OCI-LY3 (cell line): ENCODE measurements around the gene CAMK1.
"Not testable (repeated sequence)": the region's sequence is repeated elsewhere in the genome, so short reads cannot be mapped to it uniquely, and the experiment has no call there.

ENCODE experiments used
- H2AFZ ChIP-seq: fragments of 200-600, 300-600 bp; shearing (Covaris generic); 2 replicates; pipeline ENCODE4 v1.6.0; 2014; ENCODE audit warnings: antibody characterized with exemption, low read depth, low read length
- H3K27ac ChIP-seq: fragments of 200-600, 300-600 bp; sonication (generic); 2 replicates; pipeline ENCODE4 v1.5.1; 2014; ENCODE audit warnings: mild to moderate bottlenecking, low read length, moderate library complexity, mixed read lengths
- H3K27me3 ChIP-seq: fragments of 200-600, 300-600 bp; sonication (generic); 2 replicates; pipeline ENCODE4 v1.6.1; 2014; ENCODE audit warnings: low read depth, low read length, mixed read lengths
- H3K36me3 ChIP-seq: fragments of 200-600, 300-600 bp; sonication (generic); replicated peaks from 2 replicates; pipeline ENCODE3; 2014; ENCODE audit warnings: low read depth, low read length, mixed read lengths
- H3K4me1 ChIP-seq: fragments of 300-600, 200-600 bp; sonication (generic); 2 replicates; pipeline ENCODE4 v1.6.1; 2014; ENCODE audit warnings: low read length, mixed read lengths
- H3K4me2 ChIP-seq: fragments of 200-600, 300-600 bp; sonication (generic); 2 replicates; pipeline ENCODE4 v1.6.1; 2014; ENCODE audit warnings: low read length, mixed read lengths
- H3K4me3 ChIP-seq: fragments of 300-600, 200-600 bp; sonication (generic); 2 replicates; pipeline ENCODE4 v1.5.1; 2014; ENCODE audit warnings: antibody characterized with exemption, mild to moderate bottlenecking, low read length, moderate library complexity
- H3K79me2 ChIP-seq: fragments of 300-600, 200-600 bp; shearing (Covaris generic); 2 replicates; pipeline ENCODE4 v1.6.1; 2014; ENCODE audit warnings: mild to moderate bottlenecking, low read length, mixed read lengths
- H3K9ac ChIP-seq: fragments of 300-600, 200-600 bp; shearing (Covaris generic); 2 replicates; pipeline ENCODE4 v1.6.0; 2014; ENCODE audit warnings: mild to moderate bottlenecking, low read length, moderate library complexity
- H3K9me3 ChIP-seq: fragments of 200-600, 300-600 bp; shearing (Covaris generic); 2 replicates; pipeline ENCODE4 v1.6.1; 2014; ENCODE audit warnings: low read length, mixed read lengths; ENCODE audit not compliant: insufficient read depth
- H4K20me1 ChIP-seq: fragments of 200-600, 300-600 bp; sonication (generic); 2 replicates; pipeline ENCODE4 v1.6.1; 2016; ENCODE audit warnings: low read length, mixed read lengths; ENCODE audit not compliant: insufficient read depth
- CTCF ChIP-seq: fragments of 200-600, 300-600 bp; sonication (generic); IDR thresholded peaks from 2 replicates; pipeline ENCODE4 v1.5.1; 2014; ENCODE audit warnings: antibody characterized with exemption, low read length, low read depth
- EZH2phosphoT487 ChIP-seq: fragments of 200-600 bp; shearing (Covaris generic); IDR thresholded peaks from 2 replicates; pipeline ENCODE4 v1.6.1; 2018; ENCODE audit warnings: antibody characterized with exemption, mixed run types, low read depth

CAMK1 gene

DNA sequence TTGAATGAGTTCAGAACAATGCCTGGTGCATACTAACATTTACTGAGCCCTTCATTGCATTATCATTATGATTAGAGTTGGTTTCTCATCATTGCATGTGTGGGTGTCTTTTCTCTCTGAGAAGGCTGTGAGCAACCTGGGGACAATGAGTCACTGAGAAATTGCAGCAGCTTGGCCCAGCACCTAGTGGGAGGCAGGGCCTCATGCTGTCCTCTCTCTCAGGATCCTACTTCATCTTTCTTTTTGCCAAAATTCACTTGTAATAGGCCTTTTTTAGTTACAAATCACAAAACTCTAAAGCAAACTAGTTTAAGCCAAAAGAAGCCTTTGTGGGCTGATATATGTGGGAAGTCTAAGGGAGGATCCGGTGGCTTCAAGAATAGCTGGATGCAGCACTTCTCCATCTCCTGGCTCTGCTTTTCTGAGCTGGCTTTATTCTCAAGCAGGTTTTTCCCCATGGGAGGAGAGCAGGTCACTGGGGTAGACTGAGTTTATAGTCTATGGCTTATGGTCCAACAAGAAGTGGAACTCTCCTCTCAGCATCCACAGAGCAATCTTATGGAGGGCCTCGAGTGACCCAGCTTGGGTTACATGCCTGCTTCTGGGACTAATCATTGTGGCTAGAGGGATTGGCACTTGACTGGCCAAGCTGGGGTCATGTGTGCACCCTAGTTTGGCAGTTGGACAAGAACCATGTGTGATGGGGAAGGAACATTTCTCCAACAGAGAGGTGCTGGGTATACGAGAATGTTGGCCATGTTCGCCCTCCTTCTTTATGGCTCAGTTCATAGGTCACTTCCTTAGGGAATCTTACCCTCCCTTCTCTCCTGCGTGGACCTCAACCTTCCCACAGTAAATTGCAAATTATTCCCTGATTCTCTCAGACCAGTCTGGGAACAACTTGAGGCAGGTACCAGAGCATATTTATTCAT is 8.7 kb upstream of the CAMK1 start:
- Histone ChIP-seq H4K20me1 (no peaks in the 10 kb centered on the region), H3K79me2 (no peaks in the 10 kb centered on the region), H3K9me3 (no peaks in the 10 kb centered on the region), H3K4me3 (no peak overlapping the region), H2AFZ (no peak overlapping the region), H3K9ac (no peak overlapping the region), H3K4me2 (no peak overlapping the region), H3K27ac (no peak overlapping the region), H3K4me1 (peaks cover 11% of the 10 kb centered on the region), H3K27me3 (no peaks in the 10 kb centered on the region), H3K36me3 (peaks cover 20% of the 10 kb centered on the region)
- TF ChIP-seq EZH2phosphoT487 (no peak), CTCF (no peak)

DNA sequence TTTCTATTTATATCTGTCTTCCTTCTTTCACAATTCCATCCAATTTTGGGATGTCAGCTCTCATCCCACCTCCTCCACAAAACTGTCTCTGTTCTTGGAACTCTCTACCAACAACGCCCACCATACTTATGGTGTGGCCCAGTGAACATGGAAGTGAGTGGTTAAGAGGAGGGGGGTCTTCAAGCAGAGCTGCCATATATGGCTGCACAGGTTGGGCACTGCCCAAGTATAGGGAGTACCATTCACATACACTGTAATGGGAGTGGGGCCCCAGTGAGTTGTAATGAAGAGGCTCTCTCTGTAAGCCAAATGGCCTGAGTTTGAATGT is 7.9 kb upstream of the CAMK1 start:
- Histone ChIP-seq H3K9me3 (no peaks in the 10 kb centered on the region), H3K79me2 (no peaks in the 10 kb centered on the region), H4K20me1 (no peaks in the 10 kb centered on the region), H3K36me3 (peaks cover 17% of the 10 kb centered on the region), H3K4me3 (no peak overlapping the region), H2AFZ (no peak overlapping the region), H3K27me3 (no peaks in the 10 kb centered on the region), H3K4me1 (peaks cover 11% of the 10 kb centered on the region), H3K9ac (no peak overlapping the region), H3K4me2 (no peak overlapping the region), H3K27ac (no peak overlapping the region)
- TF ChIP-seq EZH2phosphoT487, result no peak
- no peak for TF ChIP-seq CTCF

GRCh38 chr3:9776896-9777693 is 7.3 kb upstream of the CAMK1 start:
- Histone ChIP-seq H3K4me3 (no peak overlapping the region), H4K20me1 (no peaks in the 10 kb centered on the region), H3K4me1 (peaks cover 11% of the 10 kb centered on the region), H3K79me2 (no peaks in the 10 kb centered on the region), H3K9ac (no peak overlapping the region), H2AFZ (no peak overlapping the region), H3K4me2 (no peak overlapping the region), H3K27me3 (no peaks in the 10 kb centered on the region), H3K36me3 (peaks cover 12% of the 10 kb centered on the region), H3K27ac (no peak overlapping the region), H3K9me3 (no peaks in the 10 kb centered on the region)
- TF ChIP-seq EZH2phosphoT487 (no peak), CTCF (no peak)

DNA sequence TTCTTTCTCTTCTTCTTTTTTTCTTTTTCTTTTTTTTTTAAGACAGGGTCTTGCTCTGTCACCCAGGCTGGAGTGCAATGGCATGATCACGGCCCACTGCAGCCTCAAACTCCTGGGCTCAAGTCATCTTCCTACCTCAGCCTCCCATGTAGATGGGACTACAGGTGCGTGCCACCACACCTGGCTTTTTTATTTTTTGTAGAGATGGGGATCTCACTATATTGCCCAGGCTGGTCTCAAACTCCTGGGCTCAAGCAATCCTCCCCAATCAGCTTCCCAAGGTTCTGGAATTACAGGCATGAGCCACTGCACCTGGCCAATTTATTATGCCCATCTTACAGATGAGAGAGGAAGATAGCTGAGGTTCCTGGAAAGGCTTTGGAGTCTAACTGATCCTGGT is 1.3 kb upstream of the CAMK1 start:
- not testable (repeated sequence) for H3K9ac ChIP-seq, H2AFZ ChIP-seq, H4K20me1 ChIP-seq, H3K4me3 ChIP-seq, H3K4me1 ChIP-seq, H3K79me2 ChIP-seq, H3K27ac ChIP-seq, H3K9me3 ChIP-seq, H3K36me3 ChIP-seq, H3K4me2 ChIP-seq, H3K27me3 ChIP-seq
